Measurements from ENCODE around the gene CACNA1G. TPM values are rescaled to one million over a fixed set of nuclear protein-coding genes. Genes with fewer than 3 reads are reported as not detected.

CACNA1G gene
- total RNA-seq = under 1 TPM in 3 of 4 donors, not detected in 1; 0.11 to 0.38 (median 0.13) TPM

GRCh38 chr17:50560185-50560824 is at the start of gene CACNA1G:
Gene CACNA1G, plus strand, starts transcription at chr17:50560715. Its CDS starts 745 bp downstream, at chr17:50561460.
- TF ChIP-seq POLR2A (IDR thresholded peaks at IDR 0.05) = peak in 1 of 4 donors; percentile 33
- TF ChIP-seq, protein P1, sequence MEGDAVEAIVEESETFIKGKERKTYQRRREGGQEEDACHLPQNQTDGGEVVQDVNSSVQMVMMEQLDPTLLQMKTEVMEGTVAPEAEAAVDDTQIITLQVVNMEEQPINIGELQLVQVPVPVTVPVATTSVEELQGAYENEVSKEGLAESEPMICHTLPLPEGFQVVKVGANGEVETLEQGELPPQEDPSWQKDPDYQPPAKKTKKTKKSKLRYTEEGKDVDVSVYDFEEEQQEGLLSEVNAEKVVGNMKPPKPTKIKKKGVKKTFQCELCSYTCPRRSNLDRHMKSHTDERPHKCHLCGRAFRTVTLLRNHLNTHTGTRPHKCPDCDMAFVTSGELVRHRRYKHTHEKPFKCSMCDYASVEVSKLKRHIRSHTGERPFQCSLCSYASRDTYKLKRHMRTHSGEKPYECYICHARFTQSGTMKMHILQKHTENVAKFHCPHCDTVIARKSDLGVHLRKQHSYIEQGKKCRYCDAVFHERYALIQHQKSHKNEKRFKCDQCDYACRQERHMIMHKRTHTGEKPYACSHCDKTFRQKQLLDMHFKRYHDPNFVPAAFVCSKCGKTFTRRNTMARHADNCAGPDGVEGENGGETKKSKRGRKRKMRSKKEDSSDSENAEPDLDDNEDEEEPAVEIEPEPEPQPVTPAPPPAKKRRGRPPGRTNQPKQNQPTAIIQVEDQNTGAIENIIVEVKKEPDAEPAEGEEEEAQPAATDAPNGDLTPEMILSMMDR (IDR thresholded peaks at IDR 0.05) = no peak
- H3K27ac ChIP-seq = peak within 1 kb of the TSS in 2 of 4 donors; percentile 31 to 54
- WGBS, 2 donors = 0% methylated on average over 5 to 10 of the region's 56 CpGs
- peaks cover 34 to 56% (median 39%) of the 10 kb centered on the region in 3 donors for H3K4me1 ChIP-seq
- H3K9me3 ChIP-seq = no peaks in the 10 kb centered on the region
- intact Hi-C loops (cut with DNase I) = no loop called here
- H3K4me3 ChIP-seq = peak within 1 kb of the TSS; percentile 40 to 71 (median 50)
- DNase-seq = no peak
- H3K27me3 ChIP-seq = peaks cover 27 to 99% (median 31%) of the 10 kb centered on the region in 4 donors
- peaks cover 0 to 11% (median 0%) of the 10 kb centered on the region in 3 donors for H3K36me3 ChIP-seq

GRCh38 chr17:50511058-50511457 is 49.5 kb upstream of the CACNA1G start:
- WGBS, 2 donors = 14 to 21% methylated on average over 3 of the region's 3 CpGs
- intact Hi-C loops (cut with DNase I) = no loop called here
- no peak for TF ChIP-seq POLR2A (IDR thresholded peaks at IDR 0.05)
- TF ChIP-seq, protein P1 (IDR thresholded peaks at IDR 0.05) = no peak
- Histone ChIP-seq H3K4me3 (no peak overlapping the region), H3K4me1 (peaks cover 15 to 54% (median 20%) of the 10 kb centered on the region in 3 donors), H3K36me3 (no peaks in the 10 kb centered on the region), H3K27me3 (no peaks in the 10 kb centered on the region), H3K9me3 (no peaks in the 10 kb centered on the region), H3K27ac (peak overlapping the region; percentile 14 to 55 (median 40))
- no peak for DNase-seq

GRCh38 chr17:50513495-50513894 is 47.0 kb upstream of the CACNA1G start:
- no peak for DNase-seq

GRCh38 chr17:50514388-50514787 is 46.1 kb upstream of the CACNA1G start:
- intact Hi-C loops (cut with DNase I) = no loop called here
- H3K27ac ChIP-seq = no peak overlapping the region

More at GRCh38 chr17:50513495-50513894, 47.0 kb upstream of the CACNA1G start:
- H3K9me3 ChIP-seq = no peaks in the 10 kb centered on the region
- peaks cover 14 to 48% (median 19%) of the 10 kb centered on the region in 3 donors for H3K4me1 ChIP-seq
- no peak overlapping the region for H3K27ac ChIP-seq
- H3K36me3 ChIP-seq = no peaks in the 10 kb centered on the region
- 67 to 75% methylated on average over 4 of the region's 4 CpGs for WGBS, 2 donors
- no peak overlapping the region for H3K4me3 ChIP-seq
- intact Hi-C loops (cut with DNase I) = no loop called here
- TF ChIP-seq, protein P1 (IDR thresholded peaks at IDR 0.05) = no peak
- TF ChIP-seq POLR2A (IDR thresholded peaks at IDR 0.05) = no peak
- H3K27me3 ChIP-seq = no peaks in the 10 kb centered on the region

More at GRCh38 chr17:50514388-50514787, 46.1 kb upstream of the CACNA1G start:
- no peak for DNase-seq
- H3K9me3 ChIP-seq = no peaks in the 10 kb centered on the region
- TF ChIP-seq, protein P1 (IDR thresholded peaks at IDR 0.05) = no peak
- no peak for TF ChIP-seq POLR2A (IDR thresholded peaks at IDR 0.05)
- H3K4me3 ChIP-seq = no peak overlapping the region
- H3K27me3 ChIP-seq = no peaks in the 10 kb centered on the region
- H3K36me3 ChIP-seq = no peaks in the 10 kb centered on the region
- peaks cover 6 to 47% (median 13%) of the 10 kb centered on the region in 3 donors for H3K4me1 ChIP-seq
- 65 to 79% methylated on average over 3 of the region's 3 CpGs for WGBS, 2 donors

All from esophagus squamous epithelium (tissue), 5 donors.